HepG2 (cell line): ENCODE data around the gene EEIG1. TPM values are rescaled to one million over a fixed set of nuclear protein-coding genes. Genes with fewer than 3 reads are reported as not detected.
A peak's percentile ranks its signal among the peaks of the same experiment; 100 is the strongest.

Experiments
- ATAC-seq: fragments of 200-7000 bp; cut with Tn5 transposase; 3 replicates; pipeline ENCODE4 v1.9.1; 2020; ENCODE audit warnings: mild to moderate bottlenecking, moderate library complexity
- Bru-seq: library from RNA; stranded (reverse); fragments of 400-500 nt; gene quantifications from one replicate; lab custom pipeline; 2021; lab: Mats Ljungman, UMichigan
- BruChase-seq, 2 experiments: library from RNA; stranded (reverse); fragments of 400-500 nt; gene quantifications; one replicate each; lab custom pipeline; 2021; lab: Mats Ljungman, UMichigan
- BruUV-seq: library from RNA; stranded (reverse); fragments of 400-500 nt; replicated peaks from 2 replicates; lab custom pipeline; 2021; lab: Mats Ljungman, UMichigan
- CTCF ChIA-PET: fragments of 300-600 bp; formaldehyde crosslinking; extraction: SDS; loops from one replicate; lab custom pipeline; 2021; ENCODE audit warnings: low total read pairs, inconsistent platforms, low intra/inter-chr PET ratio; lab: Yijun Ruan, JAX
- POLR2A ChIA-PET: fragments of 350-600 bp; sonication (Branson Sonifier 250); formaldehyde crosslinking; loops from one replicate; lab custom pipeline; 2020; ENCODE audit warnings: antibody characterized with exemption, inconsistent platforms; lab: Yijun Ruan, JAX
- DNase-seq: peaks from one replicate; pipeline ENCODE4 v3.0.0-alpha.2; 2015; ENCODE audit warnings: low spot score
- FAIRE-seq: peaks from 3 replicates; lab custom pipeline; 2011; peaks lifted over from hg19 to GRCh38; lab: Jason Lieb, UNC
- H2AFZ ChIP-seq: one replicate; pipeline ENCODE4 v1.6.1; 2011; ENCODE audit warnings: low read length, inconsistent platforms
- H3K27ac ChIP-seq: fragments of 300-600 bp; 3 replicates; pipeline ENCODE4 v1.8.0; 2011; ENCODE audit warnings: mixed run types, mild to moderate bottlenecking, mixed read lengths, low read length, inconsistent platforms; ENCODE audit not compliant: insufficient read depth; ENCODE audit errors: extremely low read length
- H3K27me3 ChIP-seq, 2 experiments: fragments of 200-600 bp in 1 of 2; 2 replicates in 1 of 2; 3 replicates in 1 of 2; pipeline versions ENCODE4 v1.6.0 to v1.8.0; 2011; ENCODE audit warnings: low read length in 2 of 2, mild to moderate bottlenecking in 2 of 2, moderate library complexity in 2 of 2, inconsistent platforms in 1 of 2; ENCODE audit not compliant: insufficient read depth in 2 of 2, control insufficient read depth in 1 of 2
- H3K36me3 ChIP-seq, 2 experiments: fragments of 200-600 bp in 1 of 2; replicated peaks in 1 of 2; 2 replicates in 1 of 2; 3 replicates in 1 of 2; pipeline versions ENCODE4 v1.5.1 to v1.8.0; 2011; ENCODE audit warnings: low read length in 2 of 2, inconsistent platforms in 1 of 2; ENCODE audit not compliant: insufficient read depth in 2 of 2, control insufficient read depth in 1 of 2
- H3K4me1 ChIP-seq: 2 replicates; pipeline ENCODE4 v1.5.1; 2012; ENCODE audit warnings: low read length, inconsistent platforms; ENCODE audit not compliant: insufficient read depth
- H3K4me2 ChIP-seq: 2 replicates; pipeline ENCODE4 v1.6.0; 2011; ENCODE audit warnings: low read depth, low read length, inconsistent platforms
- H3K4me3 ChIP-seq, 3 experiments: fragments of 200-600 bp in 1 of 3; sonication (generic), shearing (Covaris generic) in 1 of 3; replicated peaks in 1 of 3; 2 replicates each; pipeline ENCODE4 v1.5.1; 2011 to 2016; ENCODE audit warnings: low read length in 3 of 3, inconsistent platforms in 2 of 3, low read depth in 2 of 3, mild to moderate bottlenecking in 2 of 3, control low read depth in 1 of 3, mixed read lengths in 1 of 3; ENCODE audit not compliant: insufficient read depth in 1 of 3
- H3K79me2 ChIP-seq: one replicate; pipeline ENCODE4 v1.6.1; 2011; ENCODE audit warnings: low read length, inconsistent platforms; ENCODE audit not compliant: insufficient read depth
- H3K9ac ChIP-seq: 2 replicates; pipeline ENCODE4 v1.6.0; 2011; ENCODE audit warnings: mild to moderate bottlenecking, low read depth, low read length, inconsistent platforms; ENCODE audit not compliant: insufficient read depth
- H3K9me3 ChIP-seq: 2 replicates; pipeline ENCODE4 v1.5.1; 2012; ENCODE audit warnings: mild to moderate bottlenecking, low read length
- H4K20me1 ChIP-seq: 2 replicates; pipeline ENCODE4 v1.6.0; 2011; ENCODE audit warnings: inconsistent platforms, mild to moderate bottlenecking, low read length, moderate library complexity; ENCODE audit not compliant: insufficient read depth
- ARNT2 ChIP-seq: sonication (generic); formaldehyde crosslinking; IDR thresholded peaks from 2 replicates; pipeline ENCODE4 v1.8.0; 2022; ENCODE audit warnings: mild to moderate bottlenecking, low read depth, missing genetic modification reagents, moderate library complexity
- MAZ ChIP-seq, 2 experiments: sonication (generic) in 1 of 2; formaldehyde crosslinking in 1 of 2; IDR thresholded peaks; 2 replicates each; pipeline versions ENCODE4 v1.5.0 to v1.6.1; 2012 to 2020; ENCODE audit warnings: low read depth in 2 of 2, mild to moderate bottlenecking in 2 of 2, borderline replicate concordance in 1 of 2, improper control_type of control experiment in 1 of 2, low read length in 1 of 2, missing genetic modification reagents in 1 of 2, moderate library complexity in 1 of 2
- ZNF318 ChIP-seq: sonication (generic); formaldehyde crosslinking; IDR thresholded peaks from 2 replicates; pipeline ENCODE4 v1.4.0; 2020; ENCODE audit warnings: mild to moderate bottlenecking, missing genetic modification reagents
- ZNF468 ChIP-seq: sonication (generic); formaldehyde crosslinking; IDR thresholded peaks from 2 replicates; pipeline ENCODE4 v1.8.0; 2022; ENCODE audit warnings: mild to moderate bottlenecking, moderate library complexity, missing genetic modification reagents
- ZNF781 ChIP-seq: sonication (generic); formaldehyde crosslinking; IDR thresholded peaks from 2 replicates; pipeline ENCODE4 v1.5.1; 2020; ENCODE audit warnings: borderline replicate concordance, mild to moderate bottlenecking, missing genetic modification reagents; ENCODE audit errors: not compliant biosample characterization
- ZNF788 ChIP-seq: sonication (generic); formaldehyde crosslinking; IDR thresholded peaks from 2 replicates; pipeline ENCODE4 v1.5.0; 2020; ENCODE audit warnings: mild to moderate bottlenecking, missing genetic modification reagents, borderline replicate concordance
- ZNF878 ChIP-seq: sonication (generic); formaldehyde crosslinking; IDR thresholded peaks from 2 replicates; pipeline ENCODE4 v1.8.1; 2023; ENCODE audit warnings: mild to moderate bottlenecking, missing genetic modification reagents, moderate library complexity
- WGBS: methylation state at CpG from one replicate; pipeline ENCODE4 v1.1.6; 2017; ENCODE audit warnings: low lambda C conversion rate; 5-methylcytosine and 5-hydroxymethylcytosine counted together
- in situ Hi-C: cut with HindIII; loops from 2 replicates; pipeline ENCODE4 v1.10.0; 2017; ENCODE audit warnings: low pct_unique_long_range_greater_than_20kb; ENCODE audit not compliant: extremely low pct_ligation_motif_present
- intact Hi-C: fragments of 100-400 bp; cut with micrococcal nuclease; formaldehyde crosslinking; loops from one replicate; pipeline ENCODE4 v1.10.0; 2022; ENCODE audit not compliant: unreplicated experiment
- long read RNA-seq, 2 experiments: library from RNA in 1 of 2; library from polyadenylated mRNA in 1 of 2; stranded (forward) in 1 of 2; unstranded in 1 of 2; transcript quantifications; one replicate each; pipeline ENCODE4 v2.0.0, GENCODE V29; 2019 to 2022
- polyA minus RNA-seq, 3 experiments: library from RNA; depleted of rRNA, polyadenylated mRNA; stranded (reverse); fragments of >200 nt; gene quantifications; 2 replicates each; pipeline ENCODE4 v1.2.3, GENCODE V29; 2011; ENCODE audit warnings: low replicate concordance in 1 of 3
- polyA plus RNA-seq, 8 experiments: library from polyadenylated mRNA; depleted of rRNA in 3 of 8; stranded (reverse) in 7 of 8; unstranded in 1 of 8; fragments of >200 nt; fragmentation: Illumina TruSeq in 4 of 8; extraction: Trizol in 4 of 8; gene quantifications; 2 replicates each; pipeline versions ENCODE4 v1.2.1 to v1.2.3, GENCODE V29; 2011 to 2016; ENCODE audit warnings: low read depth in 4 of 8, missing spikeins in 1 of 8, mixed read lengths in 1 of 8; ENCODE audit not compliant: insufficient read depth in 1 of 8
- total RNA-seq, 5 experiments: library from RNA; depleted of rRNA; stranded (reverse); fragments of >200 nt; fragmentation: Illumina TruSeq; extraction: Trizol; gene quantifications; 2 replicates each; pipeline ENCODE4 v1.2.3, GENCODE V29; 2016; ENCODE audit warnings: low read depth in 1 of 5

Gene EEIG1
- total RNA-seq (2016; rRNA removed; fragmentation: Illumina TruSeq; extraction: Trizol) (16.1 and 16.6 TPM in 2 replicates), polyA plus RNA-seq (2011; rRNA removed) (25.2 and 30.1 TPM in 2 replicates), polyA minus RNA-seq (2011; rRNA and poly(A)+ RNA removed; ENCODE audit: low replicate concordance) (25.3 and 40.6 TPM in 2 replicates), Bru-seq, nascent RNA (percentile 75 among the genes with signal in this experiment), BruChase-seq, experiment 1, labeled RNA remaining after a 6-hour chase (percentile 80 among the genes with signal in this experiment), BruChase-seq, experiment 2, labeled RNA remaining after a 2-hour chase (percentile 88 among the genes with signal in this experiment)
- 10.4 and 11.3 TPM in 2 replicates for total RNA-seq (2016; cell fraction: cytosol; rRNA removed; fragmentation: Illumina TruSeq; extraction: Trizol; ENCODE audit: low read depth)
- 12.3 and 17.2 TPM in 2 replicates for total RNA-seq (2016; cell fraction: insoluble cytoplasmic fraction; rRNA removed; fragmentation: Illumina TruSeq; extraction: Trizol)
- total RNA-seq (2016; cell fraction: membrane; rRNA removed; fragmentation: Illumina TruSeq; extraction: Trizol), result 21.5 and 21.9 TPM in 2 replicates
- 20.0 and 24.0 TPM in 2 replicates for total RNA-seq (2016; cell fraction: nucleus; rRNA removed; fragmentation: Illumina TruSeq; extraction: Trizol)
- 19.7 and 22.7 TPM in 2 replicates for polyA plus RNA-seq (2011; cell fraction: cytosol; rRNA removed)
- 108 and 126 TPM in 2 replicates for polyA plus RNA-seq (2011; cell fraction: nucleus; rRNA removed)
- polyA plus RNA-seq (2012), result 22.5 and 36.8 TPM in 2 replicates
- 3.8 and 4.2 TPM in 2 replicates for polyA plus RNA-seq (2016; cell fraction: cytosol; fragmentation: Illumina TruSeq; extraction: Trizol; ENCODE audit: low read depth)
- polyA plus RNA-seq (2016; cell fraction: insoluble cytoplasmic fraction; fragmentation: Illumina TruSeq; extraction: Trizol; ENCODE audit: low read depth), result 24.1 and 30.7 TPM in 2 replicates
- polyA plus RNA-seq (2016; cell fraction: membrane; fragmentation: Illumina TruSeq; extraction: Trizol; ENCODE audit: low read depth), result 16.7 and 17.4 TPM in 2 replicates
- polyA plus RNA-seq (2016; cell fraction: nucleus; fragmentation: Illumina TruSeq; extraction: Trizol; ENCODE audit: insufficient read depth, low read depth), result 72.4 and 76.1 TPM in 2 replicates
- polyA minus RNA-seq (2011; cell fraction: cytosol; rRNA and poly(A)+ RNA removed), result 8.3 and 11.4 TPM in 2 replicates
- 25.0 and 25.4 TPM in 2 replicates for polyA minus RNA-seq (2011; cell fraction: nucleus; rRNA and poly(A)+ RNA removed)
- long read RNA-seq, experiment 1, partial matches to known transcripts, result 1 of 18 reads
- long read RNA-seq, experiment 1, other reads (novel, unspliced or antisense), result 15 of 18 reads
- long read RNA-seq, experiment 2, full-length matches to known transcripts, result 74 of 141 reads
- long read RNA-seq, experiment 2, partial matches to known transcripts, result 7 of 141 reads
- long read RNA-seq, experiment 2, other reads (novel, unspliced or antisense), result 60 of 141 reads

- peaks cover 0 to under 1% of the 10 kb centered on the region in 2 experiments; a peak in 1 of 5 replicates for H3K36me3 ChIP-seq
- peak within 1 kb of the TSS; percentile 84 for H3K27ac ChIP-seq
- no TSS peak for BruUV-seq
- FAIRE-seq (no peak), DNase-seq (peak; percentile 80), ATAC-seq (peak; percentile 87)
- H3K4me2 ChIP-seq, result peak within 1 kb of the TSS; percentile 99
- H3K4me3 ChIP-seq, result peak within 1 kb of the TSS; percentile 86 to 90 (median 90)
- intact Hi-C loops (no loop called here), in situ Hi-C loops (no loop called here)
- CTCF ChIA-PET, result no interaction called here
- no peaks in the 10 kb centered on the region; a peak in 1 of 5 replicates for H3K27me3 ChIP-seq
- WGBS, result under 1% methylated on average over 24 of the region's 93 CpGs
- peaks cover 29% of the 10 kb centered on the region; the same call in 1 of the 2 replicates for H4K20me1 ChIP-seq
- POLR2A ChIA-PET, result interaction anchor here (0.7 to 2.0 kb wide), 8 partner anchors 10 to 122 kb away, joined by 3 to 11 read pairs (median 3); no protein-coding TSS in a partner anchor
- peaks cover 58% of the 10 kb centered on the region for H3K4me1 ChIP-seq
- no peaks in the 10 kb centered on the region for H3K9me3 ChIP-seq
- peaks cover 43% of the 10 kb centered on the region for H3K79me2 ChIP-seq
- no peak within 1 kb of the TSS for H2AFZ ChIP-seq
- peak within 1 kb of the TSS; percentile 85 for H3K9ac ChIP-seq
- TF ChIP-seq ZNF318 (CRISPR knock-in tag), result 0 out of 2 replicates have a peak, but pooled peaks have one; percentile 42
- TF ChIP-seq MAZ (IDR thresholded peaks at IDR 0.05; ENCODE audit: borderline replicate concordance, low read depth, low read length), result peak; percentile 72
- no peak for TF ChIP-seq MAZ (CRISPR knock-in tag; IDR thresholded peaks at IDR 0.05; ENCODE audit: low read depth)
- 0 out of 2 replicates have a peak, but pooled peaks have one; percentile 7 for TF ChIP-seq ZNF878 (CRISPR knock-in tag)
- TF ChIP-seq ZNF781 (CRISPR knock-in tag), result peak; percentile 22
- TF ChIP-seq ARNT2 (CRISPR knock-in tag), result no peak
- TF ChIP-seq ZNF788 (CRISPR knock-in tag), result 0 out of 2 replicates have a peak, but pooled peaks have one; percentile 57
- no peak for TF ChIP-seq ZNF468 (CRISPR knock-in tag)
Measured at GRCh38 chr9:127980706-127981558, at the start of gene EEIG1. EEIG1 (minus strand) TSS chr9:127980989; CDS start chr9:127980137, 852 bp downstream.
